Measurements from ENCODE around the gene MMRN2. TPM values are rescaled to one million over a fixed set of nuclear protein-coding genes. Genes with fewer than 3 reads are reported as not detected.

The MMRN2 gene
- total RNA-seq, 2 donors from 2014 or later = 57.0 to 81.3 TPM

GRCh38 chr10:86944031-86944419 lies 13.4 kb downstream of the MMRN2 start:
- Histone ChIP-seq H3K9me3 (no peaks in the 10 kb centered on the region), H3K36me3 (no peaks in the 10 kb centered on the region), H3K4me1 (peaks cover 0 to 43% of the 10 kb centered on the region in 2 donors), H3K27ac (no peak overlapping the region), H3K27me3 (no peaks in the 10 kb centered on the region), H3K4me3 (no peak overlapping the region)
- no peak for TF ChIP-seq CTCF (IDR thresholded peaks at IDR 0.05)
- DNase-seq (ENCODE audit: low spot score) = peak; percentile 46

- Histone ChIP-seq H3K4me3 (no peak overlapping the region), H3K36me3 (no peaks in the 10 kb centered on the region), H3K27ac (no peak overlapping the region), H3K9me3 (no peaks in the 10 kb centered on the region), H3K27me3 (no peaks in the 10 kb centered on the region), H3K4me1 (peaks cover 0 to 45% of the 10 kb centered on the region in 2 donors)
- TF ChIP-seq CTCF (IDR thresholded peaks at IDR 0.05) = no peak
- peak; percentile 56 for DNase-seq (ENCODE audit: low spot score)
Observed at GRCh38 chr10:86943316-86944030, 13.9 kb downstream of the MMRN2 start.

GRCh38 chr10:86942441-86943315 lies 14.7 kb downstream of the MMRN2 start:
- no peaks in the 10 kb centered on the region for H3K9me3 ChIP-seq
- H3K27ac ChIP-seq = no peak overlapping the region
- no peaks in the 10 kb centered on the region for H3K36me3 ChIP-seq
- DNase-seq (ENCODE audit: low spot score) = peak; percentile 57
- peak overlapping the region in 1 of 2 donors; percentile 30 for H3K4me3 ChIP-seq
- H3K4me1 ChIP-seq = peaks cover 0 to 45% of the 10 kb centered on the region in 2 donors
- TF ChIP-seq CTCF (IDR thresholded peaks at IDR 0.05) = no peak
- no peaks in the 10 kb centered on the region for H3K27me3 ChIP-seq

- H3K4me1 ChIP-seq = peaks cover 0 to 45% of the 10 kb centered on the region in 2 donors
- no peaks in the 10 kb centered on the region for H3K27me3 ChIP-seq
- TF ChIP-seq CTCF (IDR thresholded peaks at IDR 0.05) = no peak
- DNase-seq (ENCODE audit: low spot score) = peak; percentile 55
- no peaks in the 10 kb centered on the region for H3K9me3 ChIP-seq
- no peak overlapping the region for H3K27ac ChIP-seq
- peak overlapping the region in 1 of 2 donors; percentile 30 for H3K4me3 ChIP-seq
- H3K36me3 ChIP-seq = no peaks in the 10 kb centered on the region
Observed at GRCh38 chr10:86941991-86942421, 15.4 kb downstream of the MMRN2 start.

GRCh38 chr10:86941426-86941825 lies 16.0 kb downstream of the MMRN2 start:
- DNase-seq (ENCODE audit: low spot score) = peak; percentile 44
- TF ChIP-seq CTCF (IDR thresholded peaks at IDR 0.05) = no peak
- Histone ChIP-seq H3K27ac (no peak overlapping the region), H3K36me3 (peaks cover 4% of the 10 kb centered on the region), H3K9me3 (no peaks in the 10 kb centered on the region), H3K27me3 (no peaks in the 10 kb centered on the region), H3K4me1 (peaks cover 0 to 42% of the 10 kb centered on the region in 2 donors), H3K4me3 (no peak overlapping the region)

Data from right atrium auricular region (tissue), 2 donors.